HEK293 (cell line): ENCODE data around the gene ISOC1.

ENCODE experiments used
- CTCF ChIA-PET: fragments of 350-600 bp; formaldehyde crosslinking; extraction: SDS; loops from one replicate; lab custom pipeline; 2021; ENCODE audit warnings: antibody characterized with exemption; lab: Yijun Ruan, JAX
- POLR2A ChIA-PET: fragments of 300-600 bp; formaldehyde crosslinking; extraction: SDS; loops from one replicate; lab custom pipeline; 2020; ENCODE audit warnings: antibody characterized with exemption, inconsistent platforms; lab: Yijun Ruan, JAX
- H3K27ac ChIP-seq: fragments of 200-500 bp; sonication (Bioruptor generic); 2 replicates; pipeline ENCODE4 v1.5.1; 2014; ENCODE audit warnings: low read depth, low read length, control low read depth, inconsistent platforms; ENCODE audit errors: extremely low read depth
- H3K36me3 ChIP-seq, 2 experiments: fragments of 200-500 bp in 1 of 2; sonication (Bioruptor generic) in 1 of 2; 1 replicate in 1 of 2; 2 replicates in 1 of 2; pipeline ENCODE4 v1.5.1; 2014 to 2017; ENCODE audit warnings: inconsistent platforms in 2 of 2, low read length in 2 of 2; ENCODE audit not compliant: control insufficient read depth in 2 of 2, insufficient read depth in 1 of 2
- H3K4me1 ChIP-seq: fragments of 200-500 bp; sonication (Bioruptor generic); 2 replicates; pipeline ENCODE4 v1.5.1; 2014; ENCODE audit warnings: mild to moderate bottlenecking, low read length, inconsistent platforms; ENCODE audit not compliant: control insufficient read depth, insufficient read depth
- H3K4me3 ChIP-seq: 2 replicates; pipeline ENCODE4 v1.5.1; 2011; ENCODE audit warnings: low read depth, mild to moderate bottlenecking, control low read depth, low read length, moderate library complexity
- H3K9me3 ChIP-seq: fragments of 200-500 bp; sonication (Bioruptor generic); 2 replicates; pipeline ENCODE4 v1.5.1; 2014; ENCODE audit warnings: low read depth, low read length, inconsistent platforms; ENCODE audit not compliant: control insufficient read depth, insufficient read depth
- BCL11B ChIP-seq: fragments of 450-650 bp; formaldehyde crosslinking; IDR thresholded peaks from 2 replicates; pipeline ENCODE4 v1.5.1; 2016; ENCODE audit warnings: low read depth, missing biosample characterization, missing genetic modification characterization
- HOXD13 ChIP-seq: sonication (generic); formaldehyde crosslinking; IDR thresholded peaks from 2 replicates; pipeline ENCODE4 v1.8.0; 2022; ENCODE audit warnings: missing genetic modification reagents, borderline replicate concordance
- MZF1 ChIP-seq: fragments of 450-650 bp; formaldehyde crosslinking; IDR thresholded peaks from 2 replicates; pipeline ENCODE4 v1.5.1; 2017; ENCODE audit warnings: missing biosample characterization, missing genetic modification characterization, borderline replicate concordance
- PRDM1 ChIP-seq: fragments of 450-650 bp; formaldehyde crosslinking; IDR thresholded peaks from 2 replicates; pipeline ENCODE4; 2016; ENCODE audit warnings: missing biosample characterization, missing genetic modification characterization
- ZBTB17 ChIP-seq: fragments of 450-650 bp; formaldehyde crosslinking; IDR thresholded peaks from 2 replicates; pipeline ENCODE4 v1.5.1; 2016; ENCODE audit warnings: missing biosample characterization, missing genetic modification characterization
- ZBTB48 ChIP-seq: fragments of 450-650 bp; formaldehyde crosslinking; IDR thresholded peaks from 2 replicates; pipeline ENCODE4 v1.5.1; 2016; ENCODE audit warnings: missing biosample characterization, missing genetic modification characterization
- ZNF350 ChIP-seq: fragments of 450-650 bp; formaldehyde crosslinking; IDR thresholded peaks from 2 replicates; pipeline ENCODE4 v1.5.0; 2017; ENCODE audit warnings: missing biosample characterization, mild to moderate bottlenecking, missing genetic modification characterization
- ZNF423 ChIP-seq: fragments of 450-650 bp; formaldehyde crosslinking; IDR thresholded peaks from 2 replicates; pipeline ENCODE4 v1.5.1; 2016; ENCODE audit warnings: missing biosample characterization, missing genetic modification characterization
- ZNF433 ChIP-seq: fragments of 450-650 bp; formaldehyde crosslinking; IDR thresholded peaks from 2 replicates; pipeline ENCODE4 v1.5.1; 2016; ENCODE audit warnings: missing biosample characterization, missing genetic modification characterization, low read depth
- ZNF521 ChIP-seq: fragments of 450-650 bp; formaldehyde crosslinking; IDR thresholded peaks from 2 replicates; pipeline ENCODE4 v1.5.1; 2017; ENCODE audit warnings: missing biosample characterization, mild to moderate bottlenecking, missing genetic modification characterization
- ZNF623 ChIP-seq: fragments of 450-650 bp; formaldehyde crosslinking; IDR thresholded peaks from 2 replicates; pipeline ENCODE4 v1.5.1; 2016; ENCODE audit warnings: missing biosample characterization, missing genetic modification characterization
- ZNF677 ChIP-seq: fragments of 450-650 bp; IDR thresholded peaks from 2 replicates; pipeline ENCODE4 v1.5.0; 2018; ENCODE audit warnings: missing biosample characterization, mild to moderate bottlenecking, missing genetic modification characterization, moderate library complexity
- ZNF768 ChIP-seq: fragments of 450-650 bp; formaldehyde crosslinking; IDR thresholded peaks from 2 replicates; pipeline ENCODE4 v1.5.1; 2018; ENCODE audit warnings: missing biosample characterization, mild to moderate bottlenecking, missing genetic modification characterization
- ZNF776 ChIP-seq: fragments of 450-650 bp; formaldehyde crosslinking; IDR thresholded peaks from 2 replicates; pipeline ENCODE4 v1.5.0; 2017; ENCODE audit warnings: missing biosample characterization, missing genetic modification characterization, borderline replicate concordance
- TF ChIP-seq, protein P1 (sequence below): fragments of 450-650 bp; formaldehyde crosslinking; IDR thresholded peaks from 2 replicates; pipeline ENCODE4 v1.5.1; 2016; ENCODE audit warnings: missing biosample characterization, missing genetic modification characterization
- TF ChIP-seq, protein P2 (sequence below): fragments of 450-650 bp; formaldehyde crosslinking; IDR thresholded peaks from 2 replicates; pipeline ENCODE4 v1.5.1; 2017; ENCODE audit warnings: missing biosample characterization, missing genetic modification characterization
- TF ChIP-seq, protein P3 (sequence below): fragments of 450-650 bp; formaldehyde crosslinking; IDR thresholded peaks from 2 replicates; pipeline ENCODE4 v1.5.1; 2017; ENCODE audit warnings: missing biosample characterization, missing genetic modification characterization

Gene ISOC1

DNA sequence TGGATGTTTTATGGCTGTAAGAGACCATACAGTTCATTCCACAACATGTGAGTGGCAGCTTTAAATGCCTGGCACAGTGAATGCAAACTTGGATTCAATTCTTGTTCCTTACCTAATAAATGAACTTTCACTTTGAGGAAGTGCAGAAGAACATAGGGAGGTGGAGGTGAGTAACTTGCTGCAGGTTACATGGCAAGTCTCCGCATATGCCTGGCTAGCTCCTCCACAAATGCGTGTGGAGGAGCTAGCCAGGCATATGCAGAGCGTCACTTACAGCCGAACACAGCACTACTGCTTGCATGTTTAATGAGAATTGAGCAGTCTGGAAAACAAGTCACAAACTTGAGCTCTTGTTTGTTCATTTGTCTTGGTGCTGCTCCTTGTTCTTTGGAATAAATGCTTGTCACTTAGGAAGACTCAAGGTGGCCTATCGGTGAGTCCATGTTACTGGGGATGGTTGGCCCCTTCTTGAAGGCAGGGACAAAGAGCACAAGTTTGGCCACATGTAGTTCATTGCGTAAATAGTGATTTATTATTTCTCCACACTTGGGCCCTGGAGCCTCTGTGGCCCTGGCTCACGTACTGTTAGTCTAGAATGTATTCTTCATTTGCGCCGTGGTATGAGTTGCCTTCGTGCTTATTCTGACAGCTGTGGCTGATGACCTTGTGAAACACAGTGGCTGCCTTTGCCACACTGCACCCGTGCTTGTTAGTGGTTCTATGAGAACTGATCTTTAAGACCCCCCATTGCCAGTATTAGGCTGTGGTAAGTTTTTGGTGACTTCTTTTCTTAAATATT lies 3.1 kb downstream of the ISOC1 start:
- Histone ChIP-seq H3K36me3 (no peaks in the 10 kb centered on the region), H3K4me3 (no peak overlapping the region), H3K4me1 (peaks cover 14% of the 10 kb centered on the region), H3K9me3 (no peaks in the 10 kb centered on the region), H3K27ac (no peak overlapping the region)
- ChIA-PET POLR2A (interaction anchor here (1.0 kb wide), 1 partner anchor 22 kb away, joined by 3 read pairs; no protein-coding TSS in a partner anchor), CTCF (interaction anchor here (0.5 to 1.8 kb wide), 6 partner anchors 26 to 321 kb away, joined by 3 to 5 read pairs (median 3); no protein-coding TSS in a partner anchor)
- TF ChIP-seq ZNF433 (no peak), ZNF350 (tag by site-specific recombination) (no peak), ZNF677 (no peak), ZNF768 (tag by site-specific recombination) (no peak), ZNF521 (tag by site-specific recombination) (no peak), ZNF776 (tag by site-specific recombination) (no peak), BCL11B (no peak)
- TF ChIP-seq, protein P1, sequence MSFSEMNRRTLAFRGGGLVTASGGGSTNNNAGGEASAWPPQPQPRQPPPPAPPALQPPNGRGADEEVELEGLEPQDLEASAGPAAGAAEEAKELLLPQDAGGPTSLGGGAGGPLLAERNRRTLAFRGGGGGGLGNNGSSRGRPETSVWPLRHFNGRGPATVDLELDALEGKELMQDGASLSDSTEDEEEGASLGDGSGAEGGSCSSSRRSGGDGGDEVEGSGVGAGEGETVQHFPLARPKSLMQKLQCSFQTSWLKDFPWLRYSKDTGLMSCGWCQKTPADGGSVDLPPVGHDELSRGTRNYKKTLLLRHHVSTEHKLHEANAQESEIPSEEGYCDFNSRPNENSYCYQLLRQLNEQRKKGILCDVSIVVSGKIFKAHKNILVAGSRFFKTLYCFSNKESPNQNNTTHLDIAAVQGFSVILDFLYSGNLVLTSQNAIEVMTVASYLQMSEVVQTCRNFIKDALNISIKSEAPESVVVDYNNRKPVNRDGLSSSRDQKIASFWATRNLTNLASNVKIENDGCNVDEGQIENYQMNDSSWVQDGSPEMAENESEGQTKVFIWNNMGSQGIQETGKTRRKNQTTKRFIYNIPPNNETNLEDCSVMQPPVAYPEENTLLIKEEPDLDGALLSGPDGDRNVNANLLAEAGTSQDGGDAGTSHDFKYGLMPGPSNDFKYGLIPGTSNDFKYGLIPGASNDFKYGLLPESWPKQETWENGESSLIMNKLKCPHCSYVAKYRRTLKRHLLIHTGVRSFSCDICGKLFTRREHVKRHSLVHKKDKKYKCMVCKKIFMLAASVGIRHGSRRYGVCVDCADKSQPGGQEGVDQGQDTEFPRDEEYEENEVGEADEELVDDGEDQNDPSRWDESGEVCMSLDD (tag by site-specific recombination) = no peak

DNA sequence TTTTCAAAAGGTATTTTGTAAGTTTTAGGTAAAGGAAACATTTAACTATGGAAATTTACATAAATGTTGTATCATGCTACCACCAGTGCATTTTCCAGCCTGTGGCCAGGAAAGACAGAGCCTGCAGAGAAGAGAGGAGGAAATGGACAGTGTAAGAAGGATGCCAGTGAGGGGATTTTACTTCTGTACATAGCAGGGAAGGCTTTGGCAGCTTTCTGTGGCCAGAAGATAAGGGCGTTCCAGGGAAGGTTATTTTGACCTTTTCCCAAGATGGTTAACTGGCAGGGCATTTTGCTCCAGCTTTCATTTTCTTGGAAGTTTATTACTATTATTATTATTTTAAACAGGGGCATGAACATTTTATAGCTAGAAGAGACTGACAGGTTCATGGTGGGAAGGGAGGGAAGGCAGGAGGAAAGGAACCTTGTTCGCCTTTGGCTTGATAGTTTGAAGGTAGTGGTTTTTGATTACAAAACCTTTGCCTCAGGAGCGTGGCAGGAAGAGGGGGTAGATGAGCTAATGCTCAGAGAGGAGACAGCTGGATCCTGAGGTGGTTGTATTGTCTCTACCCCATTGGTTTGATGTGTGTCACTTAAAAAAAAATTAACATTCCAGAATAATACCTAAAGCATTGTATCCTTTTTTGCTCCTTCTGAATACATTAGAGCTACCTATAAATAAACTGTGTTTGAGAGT lies 4.1 kb downstream of the ISOC1 start:
- Histone ChIP-seq H3K27ac (no peak overlapping the region), H3K9me3 (no peaks in the 10 kb centered on the region), H3K4me3 (no peak overlapping the region), H3K36me3 (no peaks in the 10 kb centered on the region), H3K4me1 (peaks cover 14% of the 10 kb centered on the region)
- TF ChIP-seq PRDM1 (tag by site-specific recombination) (0 out of 2 replicates have a peak, but pooled peaks have one; percentile 22), ZBTB17 (tag by site-specific recombination) (peak; percentile 48; the same call in 1 of the 2 replicates), ZNF623 (tag by site-specific recombination) (no peak), MZF1 (tag by site-specific recombination) (peak; percentile 65; the same call in 1 of the 2 replicates), ZBTB48 (tag by site-specific recombination) (no peak), ZNF423 (no peak)
- TF ChIP-seq, protein P2, sequence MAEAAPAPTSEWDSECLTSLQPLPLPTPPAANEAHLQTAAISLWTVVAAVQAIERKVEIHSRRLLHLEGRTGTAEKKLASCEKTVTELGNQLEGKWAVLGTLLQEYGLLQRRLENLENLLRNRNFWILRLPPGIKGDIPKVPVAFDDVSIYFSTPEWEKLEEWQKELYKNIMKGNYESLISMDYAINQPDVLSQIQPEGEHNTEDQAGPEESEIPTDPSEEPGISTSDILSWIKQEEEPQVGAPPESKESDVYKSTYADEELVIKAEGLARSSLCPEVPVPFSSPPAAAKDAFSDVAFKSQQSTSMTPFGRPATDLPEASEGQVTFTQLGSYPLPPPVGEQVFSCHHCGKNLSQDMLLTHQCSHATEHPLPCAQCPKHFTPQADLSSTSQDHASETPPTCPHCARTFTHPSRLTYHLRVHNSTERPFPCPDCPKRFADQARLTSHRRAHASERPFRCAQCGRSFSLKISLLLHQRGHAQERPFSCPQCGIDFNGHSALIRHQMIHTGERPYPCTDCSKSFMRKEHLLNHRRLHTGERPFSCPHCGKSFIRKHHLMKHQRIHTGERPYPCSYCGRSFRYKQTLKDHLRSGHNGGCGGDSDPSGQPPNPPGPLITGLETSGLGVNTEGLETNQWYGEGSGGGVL (tag by site-specific recombination) = peak; percentile 52
- ChIA-PET CTCF (interaction anchor here (0.6 to 1.8 kb wide), 2 partner anchors 28 to 226 kb away, joined by 4 to 5 read pairs; no protein-coding TSS in a partner anchor), POLR2A (no interaction called here)

DNA sequence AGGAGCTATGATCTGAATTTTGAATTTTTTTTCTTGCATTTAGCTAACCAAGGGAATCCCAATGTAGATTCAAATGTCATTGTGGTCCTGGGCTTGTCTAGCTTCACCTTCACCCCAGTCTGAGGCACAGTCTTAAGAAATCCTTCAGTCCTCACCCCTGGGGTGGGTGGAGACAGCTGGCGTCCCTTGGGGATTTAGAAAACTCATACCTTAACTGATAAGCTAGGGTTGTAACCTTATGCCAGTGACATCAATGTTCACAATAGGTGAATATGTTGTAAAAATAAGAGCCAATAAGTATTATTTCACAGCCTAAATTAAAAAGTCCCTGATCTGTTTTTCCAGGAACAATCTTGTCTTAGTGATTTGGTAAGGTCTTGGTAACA lies 4.6 kb downstream of the ISOC1 start:
- CTCF ChIA-PET = interaction anchor here (1.8 kb wide), 1 partner anchor 27 kb away, joined by 5 read pairs; no protein-coding TSS in a partner anchor
- H3K4me3 ChIP-seq = no peak overlapping the region
- POLR2A ChIA-PET = no interaction called here
- TF ChIP-seq HOXD13 (CRISPR knock-in tag) = no peak
- TF ChIP-seq, protein P3, sequence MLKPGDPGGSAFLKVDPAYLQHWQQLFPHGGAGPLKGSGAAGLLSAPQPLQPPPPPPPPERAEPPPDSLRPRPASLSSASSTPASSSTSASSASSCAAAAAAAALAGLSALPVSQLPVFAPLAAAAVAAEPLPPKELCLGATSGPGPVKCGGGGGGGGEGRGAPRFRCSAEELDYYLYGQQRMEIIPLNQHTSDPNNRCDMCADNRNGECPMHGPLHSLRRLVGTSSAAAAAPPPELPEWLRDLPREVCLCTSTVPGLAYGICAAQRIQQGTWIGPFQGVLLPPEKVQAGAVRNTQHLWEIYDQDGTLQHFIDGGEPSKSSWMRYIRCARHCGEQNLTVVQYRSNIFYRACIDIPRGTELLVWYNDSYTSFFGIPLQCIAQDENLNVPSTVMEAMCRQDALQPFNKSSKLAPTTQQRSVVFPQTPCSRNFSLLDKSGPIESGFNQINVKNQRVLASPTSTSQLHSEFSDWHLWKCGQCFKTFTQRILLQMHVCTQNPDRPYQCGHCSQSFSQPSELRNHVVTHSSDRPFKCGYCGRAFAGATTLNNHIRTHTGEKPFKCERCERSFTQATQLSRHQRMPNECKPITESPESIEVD (tag by site-specific recombination) = peak; percentile 83
- TF ChIP-seq, all 188 proteins: peak for 1
- H3K36me3 ChIP-seq = no peaks in the 10 kb centered on the region
- H3K9me3 ChIP-seq = no peaks in the 10 kb centered on the region
- H3K27ac ChIP-seq = no peak overlapping the region
- peaks cover 14% of the 10 kb centered on the region for H3K4me1 ChIP-seq
